ENCODE data around the gene GFOD1.
"Not testable (repeated sequence)": the region's sequence is repeated elsewhere in the genome, so short reads cannot be mapped to it uniquely, and the experiment has no call there.

Gene GFOD1

GRCh38 chr6:13349811-13350506 lies 137.4 kb downstream of the GFOD1 start:
- no peak for DNase-seq

- no peak for DNase-seq
Observed at GRCh38 chr6:13348334-13349113, 138.9 kb downstream of the GFOD1 start.

GRCh38 chr6:13346245-13346644 lies 141.2 kb downstream of the GFOD1 start:
- no peak for DNase-seq

GRCh38 chr6:13342414-13343019 lies 144.9 kb downstream of the GFOD1 start:
- DNase-seq = no peak

- peak in 3 of 4 experiments; percentile 34 to 51 (median 35) for DNase-seq
Observed at GRCh38 chr6:13339863-13340630, 147.4 kb downstream of the GFOD1 start.

GRCh38 chr6:13338038-13338437 lies 149.4 kb downstream of the GFOD1 start:
- peak; percentile 29 to 78 (median 66) for DNase-seq

GRCh38 chr6:13336553-13336952 lies 150.8 kb downstream of the GFOD1 start:
- DNase-seq = peak; percentile 74 to 85 (median 82)

- DNase-seq = no peak
Observed at GRCh38 chr6:13334953-13335352, 152.4 kb downstream of the GFOD1 start.

GRCh38 chr6:13332349-13332706 lies 155.1 kb downstream of the GFOD1 start:
- no peak for DNase-seq

GRCh38 chr6:13331516-13332348 lies 155.7 kb downstream of the GFOD1 start:
- peak in 3 of 4 experiments; percentile 17 to 76 (median 51) for DNase-seq

GRCh38 chr6:13328875-13329183 lies 158.6 kb downstream of the GFOD1 start:
- DNase-seq = no peak

- DNase-seq = peak; percentile 95 to 97 (median 96)
Observed at GRCh38 chr6:13328076-13328874, 159.1 kb downstream of the GFOD1 start, which contains the start of gene TBC1D7. Gene TBC1D7 (minus strand): TSS chr6:13328537. CDS start chr6:13326898, 1,639 bp downstream.

GRCh38 chr6:13327691-13328075 lies 159.7 kb downstream of the GFOD1 start:
- DNase-seq = peak; percentile 25 to 44 (median 32)

- not testable (repeated sequence) for DNase-seq
Observed at GRCh38 chr6:13326031-13326586, 161.3 kb downstream of the GFOD1 start.

- no peak for DNase-seq
Observed at GRCh38 chr6:13319891-13320564, 167.4 kb downstream of the GFOD1 start.

GRCh38 chr6:13318821-13319220 lies 168.6 kb downstream of the GFOD1 start:
- DNase-seq = no peak

GRCh38 chr6:13315896-13316295 lies 171.5 kb downstream of the GFOD1 start:
- DNase-seq = no peak

GRCh38 chr6:13314806-13315205 lies 172.6 kb downstream of the GFOD1 start:
- no peak for DNase-seq

GRCh38 chr6:13311155-13311554 lies 176.2 kb downstream of the GFOD1 start:
- no peak for DNase-seq

- DNase-seq = no peak
Observed at GRCh38 chr6:13308332-13308731, 179.1 kb downstream of the GFOD1 start.
